Dermis blood vessel endothelial cell (primary cell): ENCODE measurements around the gene PRKCZ. TPM values are rescaled to one million over a fixed set of nuclear protein-coding genes. Genes with fewer than 3 reads are reported as not detected.
"Not testable (repeated sequence)": the region's sequence is repeated elsewhere in the genome, so short reads cannot be mapped to it uniquely, and the experiment has no call there.

Source experiments
- DNase-seq: peaks from one replicate; pipeline ENCODE4 v3.0.0; 2010
- total RNA-seq: library from RNA; depleted of rRNA; stranded (reverse); fragments of >200 nt; gene quantifications from 2 replicates; pipeline ENCODE4 v1.2.3, GENCODE V29; 2014

PRKCZ gene
- total RNA-seq, 1 donor from 2014 or later: 22.8 TPM

DNA sequence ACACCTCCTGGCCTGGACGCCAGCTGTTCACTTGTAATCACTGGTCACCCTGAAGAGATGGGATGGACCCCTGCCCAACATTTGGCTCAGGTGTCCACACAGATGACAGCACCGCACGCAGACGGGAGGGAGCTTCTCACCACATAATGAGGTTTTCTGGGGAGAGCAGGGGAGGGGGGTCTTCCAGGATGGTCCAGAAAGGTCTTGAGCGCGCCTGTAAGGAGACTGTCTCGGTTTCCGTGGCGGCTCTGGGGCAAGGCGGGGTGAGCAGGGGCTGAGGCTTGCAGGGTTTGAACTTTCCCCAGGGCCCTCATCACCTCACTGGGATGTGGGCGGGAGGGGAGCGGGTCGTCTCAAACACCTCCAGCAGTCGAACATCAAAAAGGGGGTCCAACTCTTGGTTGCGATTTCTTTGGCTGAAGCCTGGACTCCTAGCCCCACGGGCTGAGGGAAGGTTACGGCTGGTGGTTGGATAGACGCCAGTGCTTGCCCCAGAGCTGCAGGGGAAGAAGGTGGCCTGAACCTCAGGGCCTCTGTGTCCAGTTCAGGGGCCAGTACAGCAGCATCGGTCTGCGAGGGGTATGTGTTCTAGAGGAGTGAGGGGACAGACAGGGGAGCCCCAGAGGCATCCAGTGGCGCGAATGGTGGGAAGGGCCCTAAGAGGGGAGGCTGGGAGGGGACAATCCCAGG is 53.8 kb downstream of the PRKCZ start:
- no peak for DNase-seq

DNA sequence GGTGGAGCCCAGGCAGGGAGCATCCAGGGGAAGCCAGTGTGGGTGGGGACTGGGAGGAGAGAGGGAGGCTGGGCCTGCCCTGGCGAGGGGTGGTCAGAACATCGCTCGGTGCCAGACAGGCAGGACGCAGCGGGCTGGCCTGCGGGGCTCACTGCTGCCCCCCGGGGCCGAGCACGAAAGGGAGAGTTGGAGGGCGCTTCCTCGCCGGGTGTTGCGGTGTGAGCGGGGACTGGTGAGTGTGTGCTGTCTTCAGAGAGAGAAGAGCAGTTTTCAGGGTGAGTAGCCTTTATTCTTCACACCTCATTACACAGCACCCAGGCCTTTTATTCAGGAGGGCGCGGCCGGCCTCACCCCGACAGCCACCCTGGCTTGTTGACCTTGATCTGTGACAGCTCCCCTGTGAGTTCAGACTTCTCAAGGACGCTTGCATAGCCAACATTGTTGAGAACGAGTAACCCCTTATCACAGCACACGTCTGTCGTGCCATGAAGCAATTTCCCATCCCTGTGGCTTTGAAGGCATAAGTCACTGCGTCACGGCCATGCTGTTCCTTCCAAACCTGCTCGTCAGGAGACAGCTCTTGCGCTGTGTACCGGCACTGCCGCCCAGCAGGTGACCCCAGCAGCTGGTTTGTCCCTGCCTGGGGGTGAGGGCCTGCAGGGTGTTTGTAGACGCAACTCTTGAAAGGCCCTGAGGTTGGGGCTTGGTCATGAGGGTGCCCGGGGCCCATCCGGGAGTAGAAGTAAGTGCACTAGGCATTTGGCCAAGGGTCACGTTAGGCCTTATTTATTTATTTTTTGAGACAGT is 54.6 kb downstream of the PRKCZ start:
- DNase-seq: no peak

DNA sequence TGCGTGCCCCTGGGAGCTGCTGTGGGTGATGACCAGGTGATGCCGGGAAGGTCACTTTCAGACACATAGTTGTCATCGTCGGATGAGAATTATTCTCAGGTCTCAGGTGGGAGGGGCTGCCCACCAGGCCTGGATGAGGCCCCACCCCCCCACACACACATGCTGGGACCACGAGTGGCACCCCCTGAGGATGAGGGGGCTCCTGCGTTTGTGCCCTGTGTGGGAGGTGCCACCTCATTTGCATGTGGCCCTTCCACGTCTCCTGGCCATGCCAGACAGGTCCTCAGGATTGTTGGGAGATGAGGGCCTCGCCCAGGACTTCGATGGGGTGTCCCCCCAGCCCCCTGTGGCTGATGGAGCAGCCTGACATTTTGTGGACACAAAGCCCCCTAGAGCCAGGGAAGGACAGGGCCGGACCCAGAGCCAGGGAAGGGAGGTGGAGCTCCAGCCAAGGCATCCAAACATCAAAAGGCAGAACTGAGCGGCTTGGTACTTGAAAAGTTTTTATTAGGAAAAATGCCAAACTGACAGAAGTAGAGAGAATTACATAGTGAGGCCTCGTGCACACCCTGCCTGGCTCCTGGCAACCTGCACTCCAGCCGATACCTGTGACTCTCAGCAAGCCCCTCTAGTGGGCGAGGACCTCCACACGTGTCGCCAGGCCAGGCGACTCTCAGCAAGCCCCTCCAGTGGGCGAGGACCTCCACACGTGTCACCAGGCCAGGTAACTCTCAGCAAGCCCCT is 55.7 kb downstream of the PRKCZ start:
- DNase-seq: no peak

DNA sequence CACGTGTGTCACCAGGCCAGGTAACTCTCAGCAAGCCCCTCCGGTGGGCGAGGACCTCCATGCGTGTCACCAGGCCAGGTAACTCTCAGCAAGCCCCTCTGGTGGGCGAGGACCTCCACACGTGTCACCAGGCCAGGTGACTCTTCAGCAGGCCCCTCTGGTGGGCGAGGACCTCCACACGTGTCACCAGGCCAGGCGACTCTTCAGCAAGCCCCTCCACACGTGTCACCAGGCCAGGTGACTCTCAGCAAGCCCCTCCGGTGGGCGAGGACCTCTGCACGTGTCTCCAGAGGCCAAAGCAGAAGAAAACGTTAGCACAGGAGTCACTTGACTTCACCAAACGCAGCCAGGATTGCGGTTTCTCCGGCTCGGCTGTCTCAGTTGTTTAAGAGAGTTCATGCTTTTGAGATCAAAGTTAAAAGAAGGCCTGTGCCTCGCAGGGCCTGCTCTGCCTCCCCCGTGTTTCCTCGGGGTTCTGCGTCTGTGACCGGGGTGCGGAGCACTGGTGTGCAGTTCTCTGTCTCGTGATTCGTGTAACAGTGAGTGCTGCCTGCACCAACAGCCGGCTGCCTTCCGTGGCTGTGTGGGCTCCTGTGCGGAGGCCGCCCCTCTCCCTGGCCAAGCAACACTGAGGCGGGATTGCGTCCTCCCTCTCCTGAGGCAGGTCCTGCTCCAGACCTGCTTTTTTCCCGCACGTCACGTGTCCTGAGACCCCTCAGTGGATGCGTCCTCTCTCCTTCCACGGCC is 56.6 kb downstream of the PRKCZ start:
- DNase-seq: no peak

DNA sequence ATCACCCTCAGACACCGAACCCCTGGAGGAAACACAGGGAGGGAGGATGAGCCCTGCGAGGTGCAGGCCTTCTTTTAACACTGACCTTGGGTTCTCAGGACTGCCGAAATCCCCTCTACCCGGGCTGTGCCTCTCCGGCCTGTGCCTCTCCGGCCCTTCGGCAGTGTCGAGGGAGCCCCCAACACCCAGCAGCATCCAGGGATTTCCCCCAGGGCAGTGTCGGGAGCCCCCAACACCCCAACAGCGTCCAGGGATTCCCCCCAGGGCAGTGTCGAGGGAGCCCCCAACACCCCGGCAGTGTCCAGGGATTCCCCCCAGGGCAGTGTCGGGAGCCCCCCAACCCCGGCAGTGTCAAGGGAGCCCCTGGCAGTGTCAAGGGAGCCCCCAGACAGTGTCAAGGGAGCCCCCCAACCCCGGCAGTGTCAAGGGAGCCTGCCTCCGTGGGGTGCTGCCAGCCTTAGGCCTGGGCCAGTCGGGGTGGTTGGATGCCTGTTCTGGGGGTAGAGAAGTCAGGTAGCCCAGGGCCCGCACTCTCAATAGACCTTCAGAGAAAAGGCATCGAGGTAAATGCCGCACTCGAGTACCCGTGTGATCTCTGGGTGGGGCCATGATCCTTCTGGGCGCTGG is 57.5 kb downstream of the PRKCZ start:
- DNase-seq: no peak

DNA sequence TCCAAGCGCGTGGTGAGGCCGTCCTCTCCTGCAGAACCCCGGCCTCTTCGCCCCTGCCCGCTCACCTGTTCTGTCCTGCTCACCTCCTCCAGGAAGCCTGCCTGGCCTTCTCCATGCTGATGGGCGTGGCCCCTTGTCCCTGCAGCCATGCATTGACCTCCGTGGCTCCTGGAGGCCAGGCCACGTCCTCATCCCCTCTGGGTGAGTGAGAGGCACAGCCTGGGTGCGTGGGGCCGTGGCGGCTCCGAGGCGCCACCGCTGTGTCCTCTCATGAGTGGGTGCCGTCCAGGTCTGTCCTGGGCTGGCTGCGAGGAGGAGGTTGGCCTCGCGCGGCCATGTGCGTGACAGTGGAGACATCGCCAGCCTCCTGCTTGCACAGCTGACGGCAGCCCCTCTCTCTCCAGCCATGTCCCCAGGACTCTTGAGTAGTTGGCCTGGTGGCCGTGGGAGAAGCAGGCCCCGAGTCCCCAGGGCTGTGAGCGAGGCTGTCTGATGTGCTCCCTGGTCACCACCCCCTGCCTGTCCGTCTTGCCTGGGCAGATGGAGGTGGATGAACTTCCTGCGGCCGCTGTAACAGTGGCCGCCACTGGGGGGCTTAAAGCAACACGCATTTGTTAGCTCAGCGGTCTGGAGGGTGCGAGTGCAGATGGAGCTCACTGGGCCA is 58.1 kb downstream of the PRKCZ start:
- DNase-seq: peak; percentile 63

DNA sequence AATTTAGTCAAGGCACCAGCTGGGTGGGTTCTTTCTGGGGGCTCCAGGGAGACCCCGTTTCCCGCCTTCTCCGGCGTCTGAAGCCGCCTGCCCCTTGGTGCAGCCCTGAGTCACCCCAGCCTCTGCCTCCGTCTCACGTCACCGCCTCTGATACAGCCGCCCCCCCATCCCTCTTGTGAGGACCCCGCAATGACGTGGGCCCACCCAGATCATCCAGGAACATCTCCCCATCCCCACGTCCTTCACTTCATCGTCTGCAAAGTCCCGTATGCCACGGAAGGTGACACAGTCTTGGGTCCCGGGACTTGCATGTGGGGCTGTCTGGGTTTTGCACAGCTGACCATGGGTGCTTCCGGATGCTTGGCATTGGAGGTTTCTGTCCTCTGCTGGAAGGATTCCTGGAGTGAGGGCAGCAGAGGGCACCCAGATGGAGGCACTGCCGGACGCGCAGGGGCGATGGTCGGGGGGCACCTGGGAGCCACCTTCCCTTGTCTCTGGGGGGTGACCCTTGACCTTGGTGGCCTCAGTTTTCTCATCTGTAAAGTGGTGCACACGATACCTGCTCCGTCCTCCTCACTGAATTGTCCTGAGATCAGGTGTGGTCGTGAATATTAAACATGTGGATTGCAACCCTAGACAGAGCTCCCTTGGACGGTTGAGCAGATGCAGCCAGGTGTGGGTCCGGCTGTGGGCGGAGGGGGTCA is 58.8 kb downstream of the PRKCZ start:
- no peak for DNase-seq

DNA sequence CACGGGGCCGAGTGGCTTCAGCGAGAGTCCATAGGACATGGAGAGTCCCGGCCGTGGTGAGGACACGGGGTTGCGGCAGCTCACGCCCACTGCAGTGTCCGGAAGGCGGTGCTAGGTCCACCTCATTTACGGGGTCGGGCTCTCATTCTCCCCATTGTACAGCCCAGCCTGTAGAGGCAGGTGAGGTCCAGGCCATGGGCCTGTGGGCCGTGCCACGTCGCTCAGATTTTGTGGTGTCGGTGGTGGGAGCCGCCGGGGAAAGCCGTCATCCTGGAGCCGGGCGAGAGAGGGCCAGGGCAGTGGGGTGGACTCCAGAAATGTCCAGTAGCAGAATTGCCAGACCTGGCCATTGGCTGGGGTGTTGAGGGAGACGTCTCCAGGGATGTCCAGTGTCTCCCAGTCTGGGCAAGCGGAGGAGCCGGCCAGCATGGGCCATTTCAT is 59.4 kb downstream of the PRKCZ start:
- no peak for DNase-seq

DNA sequence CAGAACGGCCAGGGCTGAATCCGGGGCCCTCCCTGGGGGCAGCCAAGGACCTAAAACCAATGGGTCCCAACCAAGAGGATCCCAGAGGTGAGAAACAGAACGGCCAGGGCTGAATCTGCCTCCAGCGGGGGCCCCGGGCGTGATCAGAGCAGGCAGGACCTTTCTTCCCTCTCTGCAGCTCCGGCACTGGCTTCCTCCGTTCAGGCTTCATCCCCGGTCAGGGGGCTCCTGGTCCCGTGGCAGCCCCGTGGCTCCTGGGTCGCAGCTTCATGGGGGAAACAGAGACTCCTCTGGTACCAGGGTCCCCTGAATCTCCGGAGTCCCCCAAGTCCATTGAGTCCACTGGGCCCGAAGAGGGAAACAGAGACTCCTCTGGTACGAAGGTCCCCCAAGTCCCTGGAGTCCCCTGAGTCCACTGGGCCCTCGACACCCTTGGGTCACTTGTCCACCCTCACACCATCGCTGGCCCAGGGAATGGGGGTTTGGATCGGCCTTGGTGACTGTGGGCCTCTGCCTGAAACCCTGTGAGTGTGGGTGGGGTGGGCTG is 60.1 kb downstream of the PRKCZ start:
- no peak for DNase-seq

DNA sequence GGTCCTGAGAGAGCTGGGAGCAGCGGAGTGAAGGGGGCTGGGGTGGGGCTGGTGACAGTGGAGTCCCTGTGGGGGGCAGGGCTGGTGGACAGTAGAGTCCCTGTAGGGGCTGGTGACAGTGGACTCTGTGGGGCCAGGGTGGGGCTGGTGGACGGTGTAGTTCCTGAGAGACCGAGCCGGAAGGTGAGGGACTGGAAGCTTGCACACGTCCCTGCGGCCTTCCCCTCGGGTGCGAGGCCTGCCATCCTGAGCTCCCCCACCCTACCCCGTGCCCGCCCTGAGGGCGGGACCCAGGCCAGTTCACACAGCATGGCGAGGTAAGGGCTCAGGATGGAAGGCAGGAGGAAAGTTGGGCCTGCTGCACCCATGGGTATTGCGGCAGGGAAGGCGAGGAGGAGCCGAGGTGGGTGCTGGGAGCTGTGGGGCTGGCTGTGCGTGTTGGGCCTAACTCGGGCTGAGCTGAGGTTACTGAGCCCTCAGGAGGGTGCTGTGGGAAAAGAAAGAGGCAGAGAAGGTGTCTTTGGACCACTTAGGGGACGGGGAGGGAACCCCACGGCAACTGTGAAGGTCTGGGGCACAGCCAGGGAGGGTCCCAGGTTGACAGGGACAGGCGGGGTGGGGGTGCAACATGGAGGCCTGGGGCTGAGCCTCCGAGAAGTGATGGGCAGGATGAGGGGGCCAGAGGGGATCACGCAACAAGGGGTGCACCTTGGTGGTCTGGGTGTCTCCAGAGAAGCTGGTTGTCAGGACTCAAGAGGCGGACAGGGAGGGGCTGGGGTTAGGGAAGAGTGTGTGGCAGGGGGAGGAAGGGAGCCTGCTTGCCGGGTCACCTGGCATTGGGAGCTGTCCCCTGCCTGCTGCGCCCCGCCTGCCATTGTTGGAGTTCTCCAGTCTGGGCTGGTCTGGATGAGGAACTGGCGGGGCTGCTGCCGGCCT is 60.8 kb downstream of the PRKCZ start:
- no peak for DNase-seq

DNA sequence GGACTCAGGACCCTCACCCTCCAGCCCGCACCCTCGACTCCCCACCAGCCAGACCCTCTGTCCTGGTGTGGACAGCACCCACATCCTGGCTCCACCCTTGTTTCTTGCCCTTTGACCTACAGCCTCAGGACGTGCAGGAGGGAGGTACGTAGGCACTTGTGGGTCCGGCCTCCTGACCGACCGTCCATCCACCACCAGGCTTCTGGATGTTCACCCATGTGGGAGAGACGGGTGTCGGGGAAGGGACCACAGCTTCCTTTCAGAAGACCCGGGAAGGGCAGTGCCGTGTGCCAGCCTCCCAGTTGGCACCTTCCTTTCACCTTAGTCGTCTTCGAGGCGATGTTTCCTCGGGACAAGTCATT is 61.4 kb downstream of the PRKCZ start:
- DNase-seq: no peak

DNA sequence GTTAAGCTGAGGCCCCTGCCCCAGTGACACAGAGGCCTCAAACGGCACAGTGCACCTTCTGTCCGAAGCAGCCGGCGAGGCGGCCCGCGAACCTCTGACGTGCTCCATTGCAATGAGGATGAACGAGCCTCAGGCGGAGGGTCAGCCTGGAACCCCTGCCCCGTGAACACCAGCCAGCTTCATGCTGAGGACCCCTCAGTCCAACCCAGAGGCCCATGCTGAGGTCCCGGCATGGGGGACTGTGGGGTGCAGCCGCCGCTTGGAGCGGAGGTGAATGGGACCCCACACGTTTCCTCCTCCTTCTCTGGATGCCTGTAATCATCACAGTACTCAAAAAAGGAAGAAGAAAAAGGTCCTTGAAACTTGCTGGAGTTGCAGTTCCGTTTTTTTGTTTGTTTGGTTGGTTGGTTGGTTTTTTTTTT is 62.1 kb downstream of the PRKCZ start:
- no peak for DNase-seq

DNA sequence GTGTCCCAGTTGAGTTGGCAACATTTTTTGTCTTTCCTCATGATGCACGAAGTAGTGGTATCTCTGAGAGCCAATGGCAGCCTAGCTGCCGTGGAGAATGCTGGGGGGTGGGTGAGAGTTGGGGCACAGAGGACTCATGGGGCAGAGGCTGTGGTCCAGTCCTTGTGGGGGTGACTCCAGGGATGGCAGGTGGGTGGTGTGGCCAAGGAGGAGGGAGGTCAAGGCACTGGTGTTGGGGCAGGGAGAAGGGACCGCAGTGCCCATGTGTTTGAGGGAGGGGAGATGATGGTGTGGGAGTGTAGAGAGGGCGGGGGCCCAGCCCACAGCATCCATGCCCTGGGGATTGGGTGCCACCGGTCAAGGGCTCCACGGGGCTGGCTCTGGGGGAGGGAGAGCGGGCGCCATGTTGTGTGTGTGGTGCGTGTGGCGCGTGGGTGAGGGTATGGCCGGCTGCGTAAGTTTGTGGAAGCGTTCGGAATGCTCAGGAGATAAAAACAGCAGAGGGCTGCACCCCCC is 63.5 kb downstream of the PRKCZ start:
- no peak for DNase-seq

DNA sequence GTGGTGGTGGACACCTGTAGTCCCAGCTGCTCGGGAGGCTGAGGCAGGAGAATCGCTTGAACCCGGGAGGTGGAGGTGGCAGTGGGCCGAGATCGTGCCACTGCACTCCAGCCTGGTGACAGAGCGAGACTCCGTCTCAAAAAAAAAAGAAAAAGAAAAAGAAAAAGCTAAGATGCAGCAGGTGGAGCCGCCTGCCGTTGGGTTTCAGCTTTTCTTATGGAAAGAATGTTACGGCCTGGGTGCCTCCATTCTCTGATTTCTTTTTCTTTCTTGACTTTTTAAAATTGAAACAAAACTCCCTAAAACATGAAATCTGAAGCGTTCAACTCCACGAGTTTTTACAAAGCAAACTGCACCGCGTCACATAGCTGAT is 64.4 kb downstream of the PRKCZ start:
- DNase-seq: not testable (repeated sequence)

DNA sequence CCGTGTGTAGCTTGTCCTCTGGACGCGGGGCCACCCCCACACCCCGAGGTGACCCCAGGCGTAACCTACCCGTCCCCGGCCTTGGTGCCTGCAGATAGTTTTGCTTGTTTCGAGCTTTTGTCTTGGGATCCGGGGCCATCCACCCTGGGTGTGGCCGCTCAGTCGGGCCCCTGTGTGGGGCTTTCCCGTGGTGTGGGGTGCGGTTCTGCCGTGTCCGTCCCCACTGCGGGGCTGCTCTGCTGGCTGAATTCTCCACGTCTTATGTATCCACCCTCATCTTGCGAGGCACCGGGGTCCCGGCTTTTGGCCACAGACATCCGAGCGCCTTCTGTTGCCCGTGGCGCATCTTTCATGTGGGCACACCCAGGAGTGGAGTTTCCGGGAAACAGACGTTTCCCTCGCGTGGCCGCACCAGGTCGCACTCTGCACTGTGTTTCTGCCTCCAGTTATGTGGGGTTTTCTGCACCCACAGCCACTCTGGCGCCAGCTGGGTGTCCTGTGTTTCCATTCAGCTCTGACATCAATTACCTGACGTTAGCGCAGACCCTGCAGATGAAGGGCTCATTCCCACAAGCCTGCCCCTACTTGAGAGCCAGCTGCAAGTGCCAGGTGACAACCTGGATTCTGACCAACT is 64.9 kb downstream of the PRKCZ start:
- no peak for DNase-seq

DNA sequence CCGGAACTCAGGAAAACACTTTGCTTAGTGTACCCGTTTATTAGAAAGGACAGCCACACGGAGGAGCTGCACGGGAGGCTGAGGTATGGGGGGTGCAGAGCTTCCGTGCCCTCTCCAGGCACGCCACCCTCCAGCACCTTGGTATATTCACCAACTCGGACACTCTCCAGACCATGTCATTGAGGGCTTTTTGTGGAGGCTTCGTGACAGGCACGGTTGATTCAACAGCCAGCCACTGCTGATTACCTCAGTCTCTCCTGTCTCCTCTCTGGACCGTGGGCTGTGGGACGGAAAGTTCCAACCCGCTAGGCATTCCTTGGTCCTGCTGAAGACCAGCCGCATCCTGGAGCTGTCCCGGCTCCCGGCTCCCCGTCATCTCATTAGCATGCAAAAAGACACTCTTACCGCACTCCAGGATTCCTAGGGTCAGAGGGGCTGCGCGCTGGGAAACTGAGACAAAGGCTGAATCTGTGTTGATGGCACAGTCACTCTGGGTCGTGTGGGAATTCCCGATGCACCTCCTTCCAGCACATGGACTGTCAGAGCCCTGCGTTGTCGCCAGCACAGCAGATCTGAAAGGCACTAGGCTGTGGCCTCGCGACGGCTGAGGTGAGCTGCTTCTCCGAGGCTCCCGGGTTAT is 65.6 kb downstream of the PRKCZ start:
- DNase-seq: no peak

DNA sequence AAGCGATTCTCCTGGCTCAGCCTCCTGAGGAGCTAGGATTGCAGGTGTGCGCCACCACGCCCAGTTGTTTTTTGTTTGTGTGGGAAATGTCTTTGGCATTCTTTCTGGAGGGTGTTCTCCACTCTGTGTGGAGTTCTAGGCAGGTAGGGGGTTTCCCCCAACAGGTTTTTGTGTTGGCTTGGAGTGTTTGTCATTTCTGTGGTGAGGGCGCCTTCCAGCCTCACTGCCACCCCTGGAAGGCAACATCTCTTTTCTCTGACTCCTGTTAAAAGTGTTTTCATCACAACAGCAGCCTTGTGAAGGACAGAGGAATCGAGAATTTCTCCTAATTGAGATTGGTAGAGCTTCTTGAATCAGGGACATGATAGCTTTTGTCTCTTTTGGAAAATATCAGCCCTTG is 69.7 kb downstream of the PRKCZ start:
- DNase-seq: no peak

DNA sequence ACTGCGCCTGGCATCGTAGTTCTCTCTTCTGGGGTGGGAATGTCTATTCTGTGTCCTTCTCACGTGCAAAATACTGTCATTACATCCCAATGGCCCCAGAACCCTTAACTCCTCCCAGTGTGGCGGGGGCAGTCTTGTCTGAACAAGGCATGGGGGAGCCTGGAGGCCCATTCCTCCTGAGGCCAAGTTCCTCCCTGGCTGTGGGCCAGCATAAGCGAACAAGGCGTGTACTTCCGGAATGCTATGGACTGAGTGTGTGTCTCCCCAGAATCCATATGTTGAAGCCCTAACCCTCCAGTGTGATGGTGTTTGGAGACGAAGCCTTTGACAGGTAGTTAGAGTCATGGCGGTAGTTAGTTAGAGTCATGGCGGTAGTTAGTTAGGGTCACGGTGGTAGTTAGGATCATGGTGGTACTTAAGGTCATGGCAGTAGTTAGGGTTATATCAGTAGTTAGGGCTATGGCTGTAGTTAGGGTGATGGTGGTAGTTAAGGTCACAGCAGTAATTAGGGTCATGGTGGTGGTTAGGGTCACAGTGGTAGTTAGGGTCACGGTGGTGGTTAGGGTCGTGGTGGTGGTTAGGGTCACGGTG is 71.0 kb downstream of the PRKCZ start:
- no peak for DNase-seq
